HFFc6 (cell line): ENCODE data around the gene PTPRN2. TPM values are rescaled to one million over a fixed set of nuclear protein-coding genes. Genes with fewer than 3 reads are reported as not detected.
"Not testable (repeated sequence)": the region's sequence is repeated elsewhere in the genome, so short reads cannot be mapped to it uniquely, and the experiment has no call there.

Source experiments
- DNase-seq: peaks from one replicate; pipeline ENCODE4 v3.0.0-alpha.2; 2018
- H3K27ac Mint-ChIP-seq: 2 replicates; pipeline ENCODE4 v1.8.0; 2020; ENCODE audit warnings: mild to moderate bottlenecking, mixed read lengths
- H3K27me3 Mint-ChIP-seq: 2 replicates; pipeline ENCODE4 v1.8.0; 2021; ENCODE audit warnings: mild to moderate bottlenecking, moderate library complexity, mixed read lengths; ENCODE audit not compliant: insufficient read depth
- H3K36me3 Mint-ChIP-seq: 2 replicates; pipeline ENCODE4 v1.8.0; 2021; ENCODE audit warnings: low read depth, mixed read lengths
- H3K4me1 Mint-ChIP-seq: 2 replicates; pipeline ENCODE4 v1.8.0; 2020; ENCODE audit warnings: low read depth, mixed read lengths
- H3K4me3 Mint-ChIP-seq: 2 replicates; pipeline ENCODE4 v1.8.0; 2020; ENCODE audit warnings: mild to moderate bottlenecking, moderate library complexity, mixed read lengths
- H3K9me3 Mint-ChIP-seq: 2 replicates; pipeline ENCODE4 v1.8.0; 2020; ENCODE audit warnings: mild to moderate bottlenecking, mixed read lengths
- total RNA-seq, 6 experiments: library from RNA; stranded (reverse); fragmentation: NEBNext Ultra II Directional; extraction: Animal tissue kit (Norgen Biotek cat#: 25700); gene quantifications; 2 replicates in 1 of 6; 3 replicates in 5 of 6; pipeline ENCODE4 v1.2.3, GENCODE V29; 2021
- TF ChIP-seq, protein P1 (sequence below): fragments of 200-600 bp; sonication (generic); IDR thresholded peaks from 2 replicates; pipeline ENCODE4 v1.5.0; 2021; ENCODE audit warnings: antibody characterized with exemption, mild to moderate bottlenecking

Gene PTPRN2
- total RNA-seq, 6 experiments from 2014 or later: 0.05 to 0.27 (median 0.23) TPM

DNA sequence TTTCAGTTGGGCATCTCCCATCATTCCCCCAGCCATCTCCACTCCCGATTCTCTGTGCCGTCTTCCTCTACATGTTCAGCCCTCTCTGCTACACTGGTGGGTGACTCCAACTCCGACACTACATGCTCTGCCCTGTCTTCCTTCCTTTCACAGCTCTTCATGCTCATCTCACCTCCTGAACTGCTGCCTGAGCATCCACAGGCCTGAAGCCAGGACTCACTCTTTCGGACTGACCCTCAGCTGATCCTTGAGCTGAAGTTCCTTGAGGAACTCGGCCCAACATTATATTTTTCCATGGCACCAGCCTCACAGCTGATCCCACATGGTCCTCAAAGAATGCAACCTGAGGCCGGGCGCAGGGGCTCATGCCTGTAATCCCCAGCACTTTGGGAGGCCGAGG lies 538.4 kb downstream of the PTPRN2 start:
- H3K27ac Mint-ChIP-seq: no peak overlapping the region
- TF ChIP-seq, protein P1, sequence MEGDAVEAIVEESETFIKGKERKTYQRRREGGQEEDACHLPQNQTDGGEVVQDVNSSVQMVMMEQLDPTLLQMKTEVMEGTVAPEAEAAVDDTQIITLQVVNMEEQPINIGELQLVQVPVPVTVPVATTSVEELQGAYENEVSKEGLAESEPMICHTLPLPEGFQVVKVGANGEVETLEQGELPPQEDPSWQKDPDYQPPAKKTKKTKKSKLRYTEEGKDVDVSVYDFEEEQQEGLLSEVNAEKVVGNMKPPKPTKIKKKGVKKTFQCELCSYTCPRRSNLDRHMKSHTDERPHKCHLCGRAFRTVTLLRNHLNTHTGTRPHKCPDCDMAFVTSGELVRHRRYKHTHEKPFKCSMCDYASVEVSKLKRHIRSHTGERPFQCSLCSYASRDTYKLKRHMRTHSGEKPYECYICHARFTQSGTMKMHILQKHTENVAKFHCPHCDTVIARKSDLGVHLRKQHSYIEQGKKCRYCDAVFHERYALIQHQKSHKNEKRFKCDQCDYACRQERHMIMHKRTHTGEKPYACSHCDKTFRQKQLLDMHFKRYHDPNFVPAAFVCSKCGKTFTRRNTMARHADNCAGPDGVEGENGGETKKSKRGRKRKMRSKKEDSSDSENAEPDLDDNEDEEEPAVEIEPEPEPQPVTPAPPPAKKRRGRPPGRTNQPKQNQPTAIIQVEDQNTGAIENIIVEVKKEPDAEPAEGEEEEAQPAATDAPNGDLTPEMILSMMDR: no peak
- no peaks in the 10 kb centered on the region; the same call in 1 of the 2 replicates for H3K36me3 Mint-ChIP-seq
- DNase-seq: no peak
- H3K27me3 Mint-ChIP-seq: no peaks in the 10 kb centered on the region; the same call in 1 of the 2 replicates
- peaks cover 31% of the 10 kb centered on the region for H3K9me3 Mint-ChIP-seq
- no peak overlapping the region for H3K4me3 Mint-ChIP-seq
- no peaks in the 10 kb centered on the region for H3K4me1 Mint-ChIP-seq

DNA sequence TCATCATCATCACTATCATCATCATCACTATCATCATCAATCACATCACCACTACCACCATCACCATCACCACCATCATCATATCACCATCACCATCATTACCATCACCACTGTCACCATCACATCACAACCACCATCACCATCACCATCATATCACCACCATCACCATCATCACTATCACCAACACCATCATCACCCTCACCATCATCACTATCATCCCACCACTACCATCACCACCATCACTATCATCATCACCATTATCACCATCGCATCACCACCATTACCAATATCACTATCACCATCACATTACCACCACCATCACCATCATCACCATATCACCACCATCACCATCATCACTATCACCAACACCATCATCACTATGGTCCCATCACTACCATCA lies 539.1 kb downstream of the PTPRN2 start:
- Mint-ChIP-seq H3K9me3 (peaks cover 29% of the 10 kb centered on the region), H3K27me3 (no peaks in the 10 kb centered on the region), H3K36me3 (no peaks in the 10 kb centered on the region; the same call in 1 of the 2 replicates), H3K4me3 (no peak overlapping the region), H3K4me1 (no peaks in the 10 kb centered on the region), H3K27ac (no peak overlapping the region)
- no peak for DNase-seq
- TF ChIP-seq, protein P1: no peak

DNA sequence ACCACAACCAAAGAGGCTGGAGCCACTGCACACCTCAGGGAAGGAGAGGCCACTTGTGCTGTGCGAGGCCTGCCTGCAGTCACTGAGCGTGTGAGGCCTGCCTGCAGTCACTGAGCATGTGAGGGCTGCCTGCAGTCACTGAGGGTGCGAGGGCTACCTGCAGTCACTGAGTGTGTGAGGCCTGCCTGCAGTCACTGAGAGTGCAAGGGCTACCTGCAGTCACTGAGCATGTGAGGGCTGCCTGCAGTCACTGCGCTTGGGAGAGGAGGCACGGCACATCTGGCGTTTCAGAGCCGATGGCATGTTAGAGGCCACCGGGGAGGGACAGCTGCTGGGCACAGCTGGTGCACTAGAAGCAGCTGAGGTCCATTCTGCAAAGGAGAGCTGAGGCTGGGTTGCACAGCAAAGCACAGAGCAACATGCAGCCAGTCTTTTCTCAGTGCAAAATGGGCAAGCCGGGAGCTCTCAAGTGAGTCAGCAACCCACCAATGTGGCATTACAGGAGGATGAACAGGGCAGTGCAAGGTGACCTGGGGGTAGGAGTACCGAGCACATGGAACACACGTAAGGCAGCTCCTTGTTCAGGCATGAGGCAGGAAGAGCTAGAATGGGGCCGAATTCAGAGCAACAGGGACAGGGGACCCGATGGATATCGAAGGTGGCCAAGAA lies 540.1 kb downstream of the PTPRN2 start:
- no peak for DNase-seq
- no peaks in the 10 kb centered on the region; the same call in 1 of the 2 replicates for H3K27me3 Mint-ChIP-seq
- H3K4me3 Mint-ChIP-seq: no peak overlapping the region
- no peaks in the 10 kb centered on the region for H3K36me3 Mint-ChIP-seq
- no peak overlapping the region for H3K27ac Mint-ChIP-seq
- no peaks in the 10 kb centered on the region for H3K4me1 Mint-ChIP-seq
- peaks cover 29% of the 10 kb centered on the region for H3K9me3 Mint-ChIP-seq
- TF ChIP-seq, protein P1: no peak

DNA sequence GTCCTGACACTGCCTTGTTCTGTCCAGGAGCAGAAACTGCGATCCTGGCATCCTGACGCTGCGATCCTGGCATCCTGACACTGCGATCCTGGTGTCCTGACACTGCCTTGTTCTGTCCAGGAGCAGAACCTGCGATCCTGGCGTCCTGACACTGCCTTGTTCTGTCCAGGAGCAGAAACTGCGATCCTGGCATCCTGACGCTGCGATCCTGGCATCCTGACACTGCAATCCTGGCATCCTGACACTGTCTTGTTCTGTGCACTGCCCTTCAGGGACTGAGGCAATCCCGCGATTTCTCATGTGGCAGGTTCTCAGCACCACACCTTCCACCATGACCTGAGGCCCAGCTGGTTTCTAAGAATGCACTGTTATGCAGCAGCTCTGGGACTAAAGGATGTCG lies 541.4 kb downstream of the PTPRN2 start:
- H3K27ac Mint-ChIP-seq, H3K4me1 Mint-ChIP-seq, DNase-seq, H3K27me3 Mint-ChIP-seq, H3K36me3 Mint-ChIP-seq, H3K4me3 Mint-ChIP-seq: not testable (repeated sequence)
- peaks cover 36% of the 10 kb centered on the region for H3K9me3 Mint-ChIP-seq

DNA sequence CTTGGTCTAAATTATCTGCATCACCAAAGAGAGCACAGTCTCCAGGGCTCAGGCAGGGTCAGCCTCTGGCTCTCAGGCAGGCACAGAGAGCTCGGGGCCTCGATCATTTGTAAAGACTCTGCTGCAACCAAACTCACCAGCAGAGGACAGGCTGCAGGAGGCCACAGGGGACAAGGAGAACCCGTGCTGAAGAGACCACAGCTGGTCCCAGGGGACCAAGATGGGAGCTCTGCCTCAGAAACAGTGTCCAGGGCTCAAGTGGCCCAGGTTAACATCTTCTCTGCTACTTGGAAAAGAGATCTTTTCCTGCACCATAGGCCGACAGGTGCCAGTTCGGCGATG lies 543.2 kb downstream of the PTPRN2 start:
- Mint-ChIP-seq H3K27ac (no peak overlapping the region), H3K27me3 (no peaks in the 10 kb centered on the region; the same call in 1 of the 2 replicates), H3K36me3 (peaks cover 6% of the 10 kb centered on the region; the same call in 1 of the 2 replicates), H3K4me3 (no peak overlapping the region), H3K4me1 (no peaks in the 10 kb centered on the region), H3K9me3 (peaks cover 52% of the 10 kb centered on the region)
- DNase-seq: no peak
- TF ChIP-seq, protein P1: no peak

DNA sequence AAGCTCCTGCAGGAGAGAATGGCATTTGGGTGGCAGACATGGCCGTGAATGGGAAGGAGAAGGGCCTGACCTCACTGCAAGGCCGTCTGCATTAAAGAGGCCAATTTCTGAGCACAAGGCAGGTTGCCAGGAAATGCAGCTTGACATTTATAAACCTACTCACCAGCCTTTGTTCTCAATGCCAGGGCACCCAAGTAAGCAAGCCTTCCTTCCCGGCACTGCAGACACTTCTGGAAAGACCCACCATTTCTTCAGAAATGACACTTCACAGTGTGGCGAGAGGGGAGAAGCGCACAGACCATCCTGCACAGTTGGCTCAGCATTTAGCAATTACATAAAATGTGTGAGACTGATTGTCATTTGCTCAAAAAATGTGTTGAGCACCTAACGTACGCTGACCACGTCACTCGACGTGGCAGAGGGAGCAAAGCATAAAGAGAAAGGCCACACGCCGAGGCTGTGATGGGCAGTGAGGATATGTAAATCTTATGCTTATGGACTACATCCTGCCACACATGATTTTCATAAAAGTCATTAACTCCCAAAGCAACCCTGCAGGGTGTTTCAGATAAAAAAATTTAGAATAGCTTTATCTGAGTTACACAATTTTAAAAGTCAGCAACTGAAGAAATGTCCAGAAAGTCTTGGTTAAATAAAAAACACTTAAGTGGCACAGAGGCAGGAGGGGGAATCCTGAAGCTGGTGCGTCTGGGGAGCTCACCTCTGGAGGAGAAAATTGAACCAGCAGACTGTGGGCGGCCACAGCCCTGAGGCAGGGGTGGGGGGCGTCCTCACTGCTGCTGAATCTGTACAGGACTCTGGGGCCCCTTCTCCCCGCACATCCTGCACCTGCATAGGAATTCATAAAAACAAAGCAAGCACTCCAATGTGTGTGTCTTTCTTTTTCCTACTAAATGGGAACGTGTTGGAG lies 543.8 kb downstream of the PTPRN2 start:
- Mint-ChIP-seq H3K36me3 (peaks cover 6% of the 10 kb centered on the region; the same call in 1 of the 2 replicates), H3K4me1 (no peaks in the 10 kb centered on the region), H3K9me3 (peaks cover 58% of the 10 kb centered on the region), H3K4me3 (no peak overlapping the region), H3K27ac (no peak overlapping the region), H3K27me3 (no peaks in the 10 kb centered on the region; the same call in 1 of the 2 replicates)
- DNase-seq: no peak
- TF ChIP-seq, protein P1: no peak
